AG20443 (cell line): Measurements from ENCODE around the gene AMOTL1.
"Not testable (repeated sequence)": the region's sequence is repeated elsewhere in the genome, so short reads cannot be mapped to it uniquely, and the experiment has no call there.

Experiments used
- DNase-seq: peaks from one replicate; pipeline ENCODE4 v3.0.0; 2012; ENCODE audit warnings: low spot score, mixed read lengths

The AMOTL1 gene

DNA sequence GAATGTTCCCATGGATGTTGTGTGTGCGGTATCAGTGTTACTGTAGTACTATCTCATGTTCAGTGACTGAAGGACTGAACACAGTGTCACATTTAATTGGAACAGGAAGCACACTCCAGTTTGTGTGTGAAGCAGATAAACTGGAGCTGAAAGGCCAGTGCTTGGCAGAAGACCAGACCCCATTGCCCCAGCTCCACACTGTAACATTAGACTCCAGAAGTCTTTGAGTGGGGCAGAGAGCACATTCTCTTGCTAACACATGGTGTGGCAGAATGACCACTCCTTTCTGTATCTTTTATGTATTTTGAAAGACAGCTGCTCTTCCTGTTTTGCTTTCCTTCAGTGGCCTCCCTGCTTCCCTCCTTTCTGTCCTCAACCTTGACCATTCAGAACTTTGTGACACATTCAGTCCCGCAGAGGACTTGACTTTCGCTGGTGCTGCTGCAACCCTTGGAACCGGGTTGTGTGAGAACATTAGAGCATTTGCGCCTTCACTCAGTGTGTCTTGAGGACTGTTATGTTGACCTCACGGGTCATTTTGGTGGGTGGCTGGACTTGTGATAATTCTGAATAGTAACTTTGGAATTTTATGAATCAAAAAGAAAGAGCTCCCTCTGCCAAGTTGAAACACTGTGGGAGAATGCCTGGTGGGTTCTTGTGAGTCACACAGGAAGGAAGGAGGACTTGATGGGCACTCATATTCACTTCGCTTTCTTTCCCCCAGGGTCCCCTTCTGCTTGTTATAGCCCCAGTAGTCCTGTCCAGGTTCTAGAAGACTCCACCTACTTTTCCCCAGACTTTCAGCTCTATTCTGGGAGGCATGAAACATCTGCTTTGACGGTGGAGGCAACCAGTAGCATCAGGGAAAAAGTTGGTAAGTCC, 26.4 kb downstream of the AMOTL1 start:
- peak; percentile 83 for DNase-seq

DNA sequence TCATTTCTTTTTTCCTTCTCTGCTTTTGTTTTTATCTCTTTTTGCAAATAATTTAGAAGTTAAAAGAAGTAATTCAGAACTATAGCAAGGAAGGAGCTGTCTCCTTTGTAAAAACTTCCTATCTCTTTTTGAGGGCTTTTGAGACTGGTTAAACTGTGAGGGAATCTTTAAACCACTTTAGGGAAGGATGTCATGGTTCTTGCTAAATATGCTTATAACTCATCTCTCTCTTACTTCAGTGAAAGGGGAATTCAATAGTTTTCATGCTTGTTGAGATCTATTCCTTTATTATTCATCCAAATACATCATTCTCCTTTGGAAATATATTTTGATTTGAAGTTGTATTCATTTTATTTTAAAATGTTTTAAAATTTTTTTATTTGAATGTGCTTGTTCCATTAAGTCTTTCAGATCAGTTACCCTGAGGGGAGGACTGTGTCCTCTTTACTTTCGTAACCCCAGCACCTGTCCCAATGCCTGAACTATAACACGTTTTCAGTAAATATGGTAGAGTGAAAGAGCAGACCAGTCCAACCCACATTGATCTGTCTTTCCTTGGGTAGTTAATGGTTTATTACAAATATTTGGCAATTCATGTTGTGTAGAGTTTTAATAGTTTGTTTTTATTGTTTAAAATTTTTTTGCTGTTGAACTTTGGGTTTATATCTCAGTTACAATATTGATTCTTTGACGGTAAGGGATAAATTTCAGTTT, 27.5 kb downstream of the AMOTL1 start:
- no peak for DNase-seq

DNA sequence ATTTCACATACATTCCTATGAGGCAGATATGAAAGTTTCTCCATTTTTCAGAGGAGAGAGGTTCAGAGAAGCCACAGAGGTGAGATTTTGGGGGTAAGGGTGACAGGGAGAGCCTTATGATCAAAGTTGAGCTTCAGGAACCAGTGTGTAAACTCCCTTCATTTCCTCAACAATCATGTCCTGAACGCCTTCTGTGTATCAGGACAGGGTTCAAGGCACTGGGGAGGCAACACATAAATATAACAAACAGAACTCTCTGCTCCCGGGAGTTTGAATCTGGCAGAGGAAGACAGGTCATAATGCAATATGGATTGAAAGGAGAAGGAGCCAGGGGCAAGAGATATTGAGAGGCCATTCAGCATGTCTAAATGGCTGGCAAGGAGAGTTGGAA, 28.0 kb downstream of the AMOTL1 start:
- no peak for DNase-seq

DNA sequence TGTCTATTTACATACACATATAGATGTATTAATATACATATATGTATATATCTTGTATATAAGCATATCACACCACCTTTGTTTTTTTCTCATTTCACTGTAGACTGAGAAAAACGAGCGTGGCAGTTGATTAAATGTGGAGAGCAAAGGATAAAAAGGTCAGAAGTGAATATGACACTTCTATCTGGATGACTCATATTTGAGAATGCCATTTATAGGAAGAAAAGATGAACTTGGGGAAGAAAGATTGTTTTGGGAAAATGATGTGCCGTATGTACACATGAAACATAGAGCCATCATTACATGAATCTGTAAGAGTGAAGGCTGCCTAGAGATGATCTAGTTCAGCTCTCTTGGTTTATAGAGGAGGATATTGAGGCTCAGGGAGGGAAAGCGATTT, 28.7 kb downstream of the AMOTL1 start:
- DNase-seq: no peak

DNA sequence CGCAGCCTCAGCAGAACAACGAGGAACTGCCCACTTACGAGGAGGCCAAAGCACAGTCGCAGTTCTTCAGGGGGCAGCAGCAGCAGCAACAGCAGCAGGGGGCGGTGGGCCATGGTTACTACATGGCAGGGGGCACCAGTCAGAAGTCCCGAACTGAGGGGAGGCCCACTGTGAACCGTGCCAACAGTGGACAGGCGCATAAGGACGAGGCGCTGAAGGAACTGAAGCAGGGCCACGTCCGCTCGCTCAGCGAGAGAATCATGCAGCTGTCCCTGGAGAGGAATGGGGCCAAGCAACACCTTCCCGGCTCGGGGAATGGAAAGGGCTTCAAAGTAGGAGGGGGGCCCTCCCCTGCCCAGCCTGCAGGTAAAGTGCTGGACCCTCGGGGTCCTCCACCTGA, 31.6 kb downstream of the AMOTL1 start:
- DNase-seq: no peak

DNA sequence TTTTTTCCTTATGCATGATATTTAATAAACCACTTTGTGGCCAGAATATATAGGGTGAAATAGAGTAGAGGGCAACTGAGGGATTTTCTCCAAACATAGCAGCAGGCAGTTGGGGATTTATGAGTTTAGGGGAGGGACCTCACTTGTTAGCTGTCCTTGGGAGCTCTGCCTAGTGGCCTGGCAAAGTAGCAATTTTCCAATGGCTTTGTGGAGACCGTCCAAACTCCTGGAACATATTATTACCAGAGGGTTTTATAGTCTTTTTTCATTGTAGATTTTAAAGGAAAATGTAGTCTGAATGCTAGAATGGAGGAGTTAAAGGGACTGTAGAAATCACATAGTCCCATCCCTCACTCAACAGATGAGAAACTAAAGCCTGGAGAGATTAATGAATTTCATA, 32.3 kb downstream of the AMOTL1 start:
- DNase-seq: peak; percentile 74

DNA sequence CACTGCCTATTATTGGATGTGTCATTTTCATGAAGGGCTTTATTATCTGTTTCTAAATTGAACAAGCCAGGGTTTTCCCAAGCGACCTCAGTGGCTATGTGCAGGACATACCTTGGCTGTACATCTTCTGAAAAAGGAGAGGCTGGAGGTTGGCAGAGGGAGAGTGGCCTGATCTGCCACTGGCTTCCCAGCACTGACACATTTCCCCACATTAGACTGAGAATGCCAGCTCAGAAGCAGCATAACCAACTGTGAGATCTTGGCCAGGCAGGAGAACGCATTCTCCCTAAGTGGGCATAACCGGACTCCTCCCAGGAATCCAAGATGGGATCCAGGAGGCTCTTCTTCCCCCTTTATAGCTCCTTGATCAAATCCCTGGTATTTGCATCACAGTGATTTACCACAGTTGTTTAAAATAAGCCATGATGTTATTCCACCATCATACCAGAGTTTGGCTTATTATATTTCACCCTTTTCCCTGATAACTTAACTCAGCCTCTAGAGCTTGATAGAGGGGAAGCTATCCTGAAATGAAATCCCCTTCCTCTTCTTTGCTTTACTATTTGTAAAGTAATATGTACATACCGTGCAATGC, 33.8 kb downstream of the AMOTL1 start:
- DNase-seq: no peak

DNA sequence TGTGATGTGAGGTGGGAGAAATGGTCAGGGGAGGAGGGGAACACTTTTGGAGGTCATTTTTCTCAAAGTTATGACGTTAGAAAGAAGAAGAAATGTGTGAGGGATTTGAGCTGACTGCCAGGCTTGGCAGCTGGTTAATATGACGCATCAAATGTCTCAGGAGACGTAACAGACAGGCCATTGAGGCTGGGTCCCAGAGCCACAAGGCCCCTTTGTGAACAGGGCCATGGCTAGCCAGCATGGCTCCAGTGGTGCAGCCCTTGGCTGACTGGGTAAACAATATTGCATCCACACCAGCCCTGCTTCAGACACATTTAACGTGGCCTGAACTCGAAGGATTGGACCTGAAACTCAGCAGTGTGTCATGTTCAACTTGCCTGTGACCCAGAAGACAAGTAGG, 34.3 kb downstream of the AMOTL1 start:
- no peak for DNase-seq

DNA sequence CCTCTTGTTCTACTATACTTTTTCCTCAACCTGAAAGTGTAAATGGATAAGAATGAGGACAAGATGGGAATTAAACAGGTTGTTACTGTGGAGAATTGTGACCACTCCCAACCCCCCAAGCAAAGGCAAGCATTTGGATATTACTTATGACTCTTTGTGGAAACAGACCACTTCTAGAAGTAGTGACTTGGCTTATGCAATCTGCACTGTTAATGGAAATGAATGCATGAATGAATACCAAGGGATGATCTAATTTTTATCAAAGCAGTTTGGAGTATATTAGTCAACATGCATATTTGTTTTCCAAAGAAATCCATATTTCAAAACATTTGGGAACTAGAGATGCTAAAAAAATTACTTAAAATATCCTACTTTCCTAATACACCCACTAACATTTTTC, 35.3 kb downstream of the AMOTL1 start:
- no peak for DNase-seq

DNA sequence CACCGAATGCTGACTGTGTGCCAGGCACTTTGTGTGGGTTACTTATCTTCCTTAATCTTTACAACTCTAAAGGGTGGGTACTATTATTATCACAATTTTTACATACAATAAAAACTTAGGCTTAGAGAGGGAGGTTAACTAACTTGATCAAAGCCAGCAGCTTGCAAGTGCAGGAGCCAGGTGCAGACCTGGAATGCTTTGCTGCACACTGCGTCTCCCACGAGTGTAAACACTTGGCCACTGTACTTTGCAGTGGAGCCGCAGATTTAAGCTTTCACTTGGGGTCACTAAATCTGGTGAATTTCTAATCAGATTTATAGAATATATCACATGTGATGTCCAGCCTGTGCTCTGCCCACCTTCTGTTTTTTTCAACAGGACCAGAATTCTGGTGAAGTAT, 36.7 kb downstream of the AMOTL1 start:
- no peak for DNase-seq

DNA sequence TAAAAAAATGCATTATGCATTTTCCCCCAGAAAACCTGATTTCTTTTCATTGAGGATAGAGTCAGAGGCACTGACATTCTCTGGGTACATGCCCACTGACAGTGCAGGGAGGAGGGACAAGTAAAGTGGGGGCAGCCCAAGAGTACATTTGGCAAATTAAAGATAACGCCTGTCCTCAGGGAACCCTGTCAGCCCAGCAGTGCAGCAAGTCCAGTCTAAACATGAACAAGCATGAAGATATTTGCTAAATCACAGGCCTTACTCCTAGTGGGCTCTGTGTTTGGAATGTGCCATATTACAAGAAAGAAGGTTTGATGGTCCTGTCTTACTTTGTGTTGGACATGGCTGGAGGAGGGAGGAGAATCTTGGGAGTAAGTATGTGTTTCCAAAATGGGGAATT, 37.9 kb downstream of the AMOTL1 start:
- no peak for DNase-seq

DNA sequence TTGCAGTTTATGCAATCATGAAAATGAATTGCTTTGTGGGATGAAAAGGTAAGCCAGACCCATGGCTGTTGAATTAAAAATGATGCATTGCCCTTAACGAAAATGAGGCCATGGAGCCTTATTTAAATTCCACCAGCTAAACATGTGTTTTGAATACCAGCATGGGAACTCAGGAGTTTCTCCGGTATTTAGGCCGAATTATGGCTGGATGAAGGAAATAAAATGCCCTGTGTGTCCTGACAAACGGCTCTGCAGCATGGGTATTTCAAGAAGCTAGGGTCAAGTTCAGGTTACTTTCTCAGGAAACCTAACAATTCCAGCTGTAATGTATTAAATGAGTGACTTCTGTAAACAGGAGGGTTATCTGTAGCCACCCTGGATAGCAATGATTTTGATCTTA, 38.3 kb downstream of the AMOTL1 start:
- no peak for DNase-seq

DNA sequence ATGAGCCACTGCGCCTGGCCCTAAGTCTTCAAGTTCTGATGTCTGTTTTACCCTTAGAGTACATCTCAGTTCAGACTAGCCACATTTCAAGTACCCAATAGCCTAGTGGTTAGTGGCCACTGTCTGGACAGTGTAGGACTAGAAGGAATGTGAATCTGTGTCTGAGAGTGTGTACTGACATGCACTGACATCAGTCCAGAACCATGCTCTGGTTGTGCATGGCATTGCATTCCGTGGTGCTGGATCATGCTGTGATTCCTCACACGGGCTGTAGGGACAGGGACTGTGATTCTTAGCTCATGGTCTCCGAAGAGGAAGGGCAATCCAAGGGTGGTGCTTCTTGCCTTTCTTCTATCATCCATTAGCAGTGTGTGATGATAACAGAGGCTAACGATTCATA, 41.1 kb downstream of the AMOTL1 start:
- DNase-seq: peak; percentile 60

DNA sequence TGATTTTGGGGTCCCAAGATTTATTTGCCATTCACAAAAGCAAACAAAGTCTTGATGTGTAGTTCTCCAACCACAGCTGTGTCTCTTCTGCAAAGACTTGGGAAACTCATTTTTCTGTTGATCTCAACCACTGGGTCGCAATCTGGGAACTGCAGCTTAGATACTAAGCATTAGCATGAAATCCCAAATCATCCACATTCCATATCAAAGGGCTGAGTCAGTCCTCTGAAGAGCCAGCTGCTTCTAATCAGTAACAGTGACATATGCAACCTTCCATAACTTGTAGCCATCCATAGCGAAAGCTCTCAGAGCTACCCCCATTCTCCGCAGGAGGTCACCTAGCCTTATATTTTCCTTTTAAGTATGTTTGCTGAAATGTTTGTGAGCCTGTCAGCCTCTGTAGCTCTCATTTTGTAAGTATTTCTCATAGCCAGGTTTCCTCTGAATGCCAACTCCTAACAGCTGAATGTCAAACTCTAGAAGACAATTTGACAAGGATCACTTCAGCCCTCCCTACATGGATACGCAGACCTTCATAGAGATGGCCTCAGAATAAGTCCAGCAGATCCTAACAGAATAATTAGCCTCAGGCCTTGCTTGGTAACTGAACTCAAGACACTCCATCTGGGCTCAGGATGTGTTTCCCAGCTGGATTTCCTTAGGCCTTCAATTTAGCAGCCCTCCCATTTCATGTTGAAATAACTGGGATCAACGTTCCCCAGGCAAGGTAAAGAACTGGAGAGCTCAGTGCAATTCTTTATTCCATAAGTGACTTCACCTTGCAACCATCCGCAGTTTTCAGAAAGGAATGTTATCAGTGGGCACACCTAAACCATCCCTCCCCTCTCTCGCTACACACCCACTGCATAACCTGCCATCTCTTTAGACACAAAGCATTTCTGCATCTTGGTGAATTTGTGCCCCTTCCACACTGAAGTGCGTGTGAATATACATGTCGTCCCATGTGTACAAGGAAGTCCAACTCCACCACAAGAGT, 44.9 kb downstream of the AMOTL1 start:
- not testable (repeated sequence) for DNase-seq

DNA sequence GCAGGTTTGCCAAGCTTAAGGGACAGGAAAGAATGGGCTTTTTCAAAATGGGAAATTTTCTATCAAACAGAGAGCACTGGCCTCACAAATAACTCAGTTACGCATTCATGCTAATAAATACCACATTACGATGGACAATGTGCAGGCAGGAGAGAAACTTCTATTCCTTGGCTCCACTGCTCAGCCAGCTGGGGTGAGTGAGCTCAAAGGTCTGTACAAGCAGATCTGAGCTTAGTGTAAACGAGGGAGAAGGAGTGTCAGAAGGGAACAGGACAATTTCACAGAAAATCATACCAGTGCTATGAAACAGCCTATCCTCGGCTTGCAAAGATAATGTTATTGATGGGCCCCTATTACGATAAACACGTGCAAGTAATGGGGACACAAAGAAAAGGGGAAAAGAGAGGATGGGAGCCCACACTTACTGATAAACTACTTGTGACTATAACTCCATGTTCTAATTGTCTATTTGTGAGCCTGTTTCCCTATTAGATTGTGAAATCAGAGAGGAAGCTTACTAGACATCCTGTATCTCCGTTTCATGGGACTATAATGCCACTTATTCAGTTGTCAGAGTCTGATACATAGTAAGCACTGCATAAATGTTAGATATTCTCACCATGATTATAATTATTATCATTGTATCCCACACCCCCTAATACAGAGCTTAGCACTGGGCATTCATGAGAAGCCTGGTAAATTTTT, 46.3 kb downstream of the AMOTL1 start:
- DNase-seq: no peak

DNA sequence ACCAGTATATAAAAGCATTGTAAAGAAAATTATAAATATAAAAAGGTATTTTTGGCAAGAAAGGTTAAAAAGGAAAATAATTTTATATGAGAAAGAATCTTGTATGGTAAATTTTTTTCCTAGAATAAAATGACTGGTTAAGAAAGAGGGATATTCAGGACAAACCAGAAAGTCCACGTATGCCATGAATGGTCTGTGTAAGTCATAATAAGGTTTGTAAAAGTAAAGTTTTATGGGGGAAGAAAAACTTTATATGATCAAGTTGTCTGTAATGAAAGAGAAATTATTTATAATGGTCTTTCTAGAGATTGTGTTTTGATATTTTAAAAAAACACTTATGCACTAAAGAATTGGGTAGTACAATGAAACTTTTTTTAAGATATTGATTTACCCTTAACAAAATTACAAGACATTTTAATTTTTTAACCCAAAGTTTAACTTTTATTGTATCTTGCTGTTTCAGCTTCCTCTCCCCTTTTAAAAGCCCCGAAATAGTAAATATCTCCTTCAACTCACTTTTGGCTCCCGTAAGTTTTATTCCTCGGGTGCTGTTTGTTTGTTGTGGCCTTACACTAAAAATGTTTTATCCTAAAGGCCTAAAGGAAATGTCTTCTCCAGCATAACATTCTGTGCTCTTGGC, 47.7 kb downstream of the AMOTL1 start:
- no peak for DNase-seq

DNA sequence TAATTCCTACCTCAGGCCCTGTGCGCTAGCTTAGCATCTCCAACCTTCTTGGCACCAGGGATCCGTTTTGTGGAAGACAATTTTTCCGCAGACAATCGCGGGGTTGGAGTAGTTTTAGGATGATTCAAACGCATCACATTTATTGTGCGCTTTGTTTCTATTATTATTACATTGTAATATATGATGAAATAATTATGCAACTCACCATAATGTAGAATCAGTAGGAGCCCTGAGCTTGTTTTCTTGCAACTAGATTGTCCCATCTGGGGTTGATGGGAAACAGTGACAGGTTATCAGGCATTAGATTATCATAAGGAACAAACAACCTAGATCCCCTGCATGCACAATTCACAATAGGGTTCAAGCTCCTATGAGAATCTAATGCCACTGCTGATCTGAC, 52.3 kb downstream of the AMOTL1 start:
- DNase-seq: no peak

DNA sequence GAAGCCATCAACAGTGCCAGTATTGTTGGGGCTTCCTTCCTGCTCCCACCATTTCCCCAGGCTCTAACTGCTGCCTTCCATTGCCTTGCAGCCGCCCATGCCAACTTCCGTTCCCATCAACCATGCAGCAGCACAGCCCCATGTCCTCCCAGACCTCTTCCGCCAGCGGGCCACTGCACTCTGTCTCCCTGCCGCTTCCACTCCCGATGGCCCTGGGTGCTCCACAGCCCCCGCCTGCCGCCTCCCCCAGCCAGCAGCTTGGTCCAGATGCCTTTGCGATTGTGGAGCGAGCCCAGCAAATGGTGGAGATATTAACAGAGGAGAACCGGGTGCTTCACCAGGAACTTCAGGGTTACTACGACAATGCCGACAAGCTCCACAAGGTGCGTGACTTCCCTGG, 53.3 kb downstream of the AMOTL1 start:
- DNase-seq: no peak

DNA sequence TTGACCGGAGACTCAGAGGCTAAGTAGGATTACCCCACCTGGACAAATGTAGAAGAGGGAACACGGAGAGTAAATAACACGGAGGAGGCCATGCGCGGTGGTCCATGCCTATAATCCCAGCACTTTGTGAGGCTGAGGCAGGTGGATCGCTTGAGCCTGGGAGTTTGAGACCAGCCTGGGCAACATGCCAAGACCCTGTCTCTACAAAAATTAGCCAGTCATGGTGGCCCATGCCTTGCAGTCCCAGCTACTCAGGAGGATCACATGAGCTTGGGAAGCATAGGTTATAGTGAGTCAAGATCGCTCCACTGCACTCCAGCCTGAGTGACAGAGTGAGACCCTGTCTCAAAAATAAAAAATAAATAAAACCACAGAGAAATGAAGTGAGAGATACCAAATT, 53.9 kb downstream of the AMOTL1 start:
- DNase-seq: no peak

DNA sequence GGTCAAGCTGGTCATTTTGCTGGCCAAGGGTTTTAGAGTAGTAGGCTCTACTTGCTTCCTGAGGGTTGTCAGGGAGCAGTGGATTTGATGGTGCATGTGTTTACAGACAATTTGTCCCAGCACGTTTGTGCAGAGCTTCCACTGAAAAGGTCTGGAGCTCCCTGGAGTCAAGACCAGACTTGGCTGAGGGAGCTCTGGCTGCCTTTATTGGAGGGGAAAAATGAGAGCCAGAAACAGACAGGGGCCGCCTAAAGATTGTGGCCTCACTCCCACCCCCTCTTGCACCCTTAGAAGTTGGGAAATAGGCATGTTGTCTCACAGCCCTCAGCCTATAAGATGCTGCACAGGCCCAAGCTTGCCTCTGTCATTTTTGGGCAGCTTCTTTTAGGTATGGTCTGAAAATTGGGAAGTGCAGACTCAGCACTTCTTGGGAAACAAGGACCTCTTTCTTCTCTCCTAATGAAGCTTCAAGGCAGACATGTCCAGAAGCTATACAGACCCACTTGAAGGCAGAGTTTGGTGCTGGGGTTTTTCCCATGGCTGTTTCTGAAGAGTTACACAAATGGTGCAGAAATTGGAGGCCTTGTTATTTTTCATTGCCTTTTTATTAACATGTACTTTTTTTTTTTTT, 55.1 kb downstream of the AMOTL1 start:
- no peak for DNase-seq
